ENCODE data around the gene UQCR11.

Gene UQCR11

DNA sequence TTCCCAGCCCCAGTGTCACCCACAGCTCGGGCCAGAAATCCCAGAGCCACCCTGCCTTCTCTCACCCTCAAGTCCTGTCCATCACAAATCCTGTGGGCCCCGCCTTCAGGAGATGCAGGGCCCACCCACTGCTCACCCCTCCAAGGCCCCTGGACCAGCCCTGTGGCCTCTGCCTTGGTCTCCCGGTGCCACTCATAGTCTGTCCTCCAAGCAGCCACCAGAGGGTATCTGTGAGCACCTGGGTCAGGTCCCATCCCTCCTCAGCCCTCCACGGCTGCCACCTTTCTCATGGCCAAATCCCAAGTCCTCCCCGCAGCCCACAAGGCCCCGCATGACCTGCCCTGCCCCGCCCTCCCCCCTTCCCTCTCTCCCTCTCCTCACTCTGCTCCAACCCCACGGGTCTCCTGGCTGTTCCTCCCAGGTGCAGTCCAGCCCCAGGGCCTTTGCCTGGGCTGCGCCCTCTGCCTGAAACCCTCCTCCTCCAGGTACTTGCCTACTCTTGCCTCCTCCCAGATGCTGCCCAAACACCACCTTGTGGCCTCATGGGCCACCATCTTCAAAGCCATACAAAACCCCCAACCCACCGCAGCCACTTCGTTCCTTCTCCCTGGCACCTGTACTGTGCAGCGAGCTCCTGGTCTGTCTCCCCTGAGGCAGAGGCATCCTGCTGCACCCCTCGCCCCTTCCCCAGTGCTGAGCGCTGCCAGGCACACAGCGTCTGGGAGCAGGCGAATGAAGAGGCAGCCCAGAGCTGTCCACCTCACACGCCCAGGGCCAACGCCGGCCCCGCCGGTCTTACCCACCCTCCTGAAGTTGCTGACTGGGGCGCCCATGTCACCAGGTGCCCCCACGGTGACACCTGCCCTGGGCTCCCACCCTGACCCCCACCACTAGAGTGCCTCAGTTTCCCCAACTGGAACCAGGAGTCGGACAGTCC is 13.2 kb upstream of the UQCR11 start:
- DNase-seq (ENCODE audit: low read depth, low spot score) = no peak
- no peak overlapping the region for H3K27ac ChIP-seq

DNA sequence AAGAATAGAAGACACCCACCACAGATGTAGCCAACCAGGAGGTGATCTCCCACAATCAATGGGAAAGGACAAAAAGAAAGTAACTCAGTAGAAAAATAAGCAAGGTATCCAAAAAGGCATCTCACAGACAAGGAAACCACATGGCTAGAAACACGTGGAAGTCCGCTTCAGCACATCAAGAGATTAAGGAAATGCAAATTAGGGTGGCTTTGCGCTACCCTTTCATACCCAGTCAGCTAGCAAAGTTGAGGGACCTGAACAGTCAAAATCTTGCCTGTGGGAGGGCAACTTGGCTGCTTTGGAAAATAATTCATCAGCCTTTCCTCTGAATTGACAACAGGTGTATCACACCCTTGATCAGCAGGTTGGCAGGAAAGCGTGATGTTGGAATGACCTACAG is 11.6 kb upstream of the UQCR11 start:
- no peak overlapping the region for H3K27ac ChIP-seq
- no peak for DNase-seq (ENCODE audit: low read depth, low spot score)

DNA sequence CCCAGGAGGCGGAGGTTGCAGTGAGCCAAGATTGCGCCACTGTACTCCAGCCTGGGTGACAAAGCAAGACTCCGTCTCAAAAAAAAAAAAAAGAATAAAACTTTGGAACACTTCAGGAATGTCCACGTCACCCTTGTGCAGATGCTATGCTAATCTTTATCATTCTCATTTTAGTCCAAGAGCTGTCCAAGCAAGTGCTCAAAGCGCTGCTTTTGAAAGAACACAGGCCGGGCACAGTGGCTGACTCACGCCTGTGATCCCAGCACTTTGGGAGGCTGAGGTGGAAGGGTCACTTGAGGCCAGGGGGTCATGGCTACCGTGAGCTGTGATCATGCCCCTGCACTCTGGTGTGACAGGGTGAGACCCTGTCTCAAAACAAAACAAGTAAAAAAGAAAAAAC is 11.1 kb upstream of the UQCR11 start:
- DNase-seq (ENCODE audit: low read depth, low spot score) = no peak
- H3K27ac ChIP-seq = no peak overlapping the region

DNA sequence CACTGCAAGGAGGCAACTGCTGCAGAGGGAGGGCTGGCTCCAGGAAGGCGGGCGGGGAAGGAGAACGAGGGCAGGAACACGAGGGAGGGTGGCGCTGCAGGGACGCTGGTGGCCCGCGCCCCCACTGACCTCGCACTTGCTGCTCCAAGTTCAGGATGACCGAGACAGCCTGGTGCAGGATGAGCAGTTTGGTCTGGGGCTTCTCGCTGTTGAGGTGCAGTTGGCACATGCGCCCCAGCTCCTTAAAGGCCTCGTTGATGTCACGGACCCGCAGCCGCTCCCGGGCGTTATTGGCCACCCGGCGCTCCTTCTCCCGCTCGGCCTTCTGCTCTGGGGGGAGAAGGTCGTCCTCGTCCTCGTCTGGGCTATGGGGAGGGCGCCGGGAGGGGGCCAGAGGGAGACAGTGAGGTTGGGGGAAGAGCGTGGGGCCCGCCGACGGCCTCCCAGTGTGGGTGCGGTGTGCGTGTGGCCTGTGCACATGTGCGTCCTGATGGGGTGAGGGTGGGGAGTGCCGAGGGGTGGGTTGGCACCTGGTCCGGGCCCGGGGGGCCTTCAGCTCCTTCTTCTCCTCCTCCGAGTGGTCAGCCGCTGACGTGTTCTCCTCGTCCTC is 10.0 kb upstream of the UQCR11 start:
- no peak overlapping the region for H3K27ac ChIP-seq
- DNase-seq (ENCODE audit: low read depth, low spot score) = no peak

DNA sequence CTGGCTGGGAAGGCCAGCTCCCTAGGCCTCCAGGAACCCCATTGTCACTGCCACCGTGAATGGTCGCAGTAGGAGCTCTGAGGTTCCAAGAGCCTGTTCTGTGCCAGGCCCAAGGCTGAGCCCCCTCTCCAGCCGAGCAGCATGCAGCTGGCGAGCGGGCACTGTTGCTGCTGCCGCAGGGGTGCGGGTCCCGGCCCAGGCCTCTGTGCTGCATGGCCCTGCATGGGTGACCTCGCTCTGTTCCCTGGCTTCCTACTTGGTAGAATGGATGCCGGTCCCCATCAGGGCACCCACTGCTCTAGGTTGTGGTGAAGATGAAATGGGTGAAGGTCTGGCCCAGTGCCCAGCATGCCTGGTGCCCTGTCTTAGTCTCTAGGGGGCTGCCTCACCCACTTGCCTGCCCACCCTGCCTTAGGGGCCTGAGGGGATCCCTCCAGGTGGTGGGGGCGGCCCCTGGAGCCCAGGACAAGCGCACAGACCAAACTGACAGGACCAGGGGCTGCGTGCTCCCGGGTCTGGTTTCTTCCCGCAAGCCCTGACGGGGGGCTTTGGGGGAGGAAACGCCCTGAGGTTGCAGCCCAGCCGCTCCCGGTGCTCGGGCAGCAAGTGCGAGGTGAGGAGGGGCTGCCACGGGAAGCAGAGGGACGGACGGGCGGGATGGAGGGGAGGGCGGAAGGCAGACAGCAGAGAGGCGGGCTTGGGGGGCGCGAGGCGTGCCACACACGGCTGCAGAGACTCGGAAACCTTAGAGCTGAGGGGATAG is 8.7 kb upstream of the UQCR11 start:
- no peak overlapping the region for H3K27ac ChIP-seq
- no peak for DNase-seq (ENCODE audit: low read depth, low spot score)

DNA sequence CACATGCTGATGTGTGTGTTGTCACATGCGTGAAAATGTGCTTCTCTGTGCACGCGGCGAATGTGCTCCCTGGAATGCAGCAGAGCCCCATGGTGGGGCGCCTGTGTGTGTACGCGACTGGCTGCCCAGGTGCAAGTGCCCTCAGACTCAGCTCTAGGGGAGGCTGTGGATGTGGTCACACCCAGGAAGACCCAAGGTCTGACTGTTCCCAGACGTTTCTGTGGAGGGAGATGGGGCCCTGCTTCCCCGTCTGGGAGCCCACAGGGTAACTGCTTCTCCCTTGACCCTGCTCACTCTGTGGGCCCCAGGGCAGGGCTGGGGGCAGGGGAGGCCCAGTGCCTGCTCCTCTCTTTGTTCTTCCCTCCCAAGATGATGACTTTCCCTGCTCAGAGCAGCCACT is 7.9 kb upstream of the UQCR11 start:
- DNase-seq (ENCODE audit: low read depth, low spot score) = no peak
- H3K27ac ChIP-seq = no peak overlapping the region

DNA sequence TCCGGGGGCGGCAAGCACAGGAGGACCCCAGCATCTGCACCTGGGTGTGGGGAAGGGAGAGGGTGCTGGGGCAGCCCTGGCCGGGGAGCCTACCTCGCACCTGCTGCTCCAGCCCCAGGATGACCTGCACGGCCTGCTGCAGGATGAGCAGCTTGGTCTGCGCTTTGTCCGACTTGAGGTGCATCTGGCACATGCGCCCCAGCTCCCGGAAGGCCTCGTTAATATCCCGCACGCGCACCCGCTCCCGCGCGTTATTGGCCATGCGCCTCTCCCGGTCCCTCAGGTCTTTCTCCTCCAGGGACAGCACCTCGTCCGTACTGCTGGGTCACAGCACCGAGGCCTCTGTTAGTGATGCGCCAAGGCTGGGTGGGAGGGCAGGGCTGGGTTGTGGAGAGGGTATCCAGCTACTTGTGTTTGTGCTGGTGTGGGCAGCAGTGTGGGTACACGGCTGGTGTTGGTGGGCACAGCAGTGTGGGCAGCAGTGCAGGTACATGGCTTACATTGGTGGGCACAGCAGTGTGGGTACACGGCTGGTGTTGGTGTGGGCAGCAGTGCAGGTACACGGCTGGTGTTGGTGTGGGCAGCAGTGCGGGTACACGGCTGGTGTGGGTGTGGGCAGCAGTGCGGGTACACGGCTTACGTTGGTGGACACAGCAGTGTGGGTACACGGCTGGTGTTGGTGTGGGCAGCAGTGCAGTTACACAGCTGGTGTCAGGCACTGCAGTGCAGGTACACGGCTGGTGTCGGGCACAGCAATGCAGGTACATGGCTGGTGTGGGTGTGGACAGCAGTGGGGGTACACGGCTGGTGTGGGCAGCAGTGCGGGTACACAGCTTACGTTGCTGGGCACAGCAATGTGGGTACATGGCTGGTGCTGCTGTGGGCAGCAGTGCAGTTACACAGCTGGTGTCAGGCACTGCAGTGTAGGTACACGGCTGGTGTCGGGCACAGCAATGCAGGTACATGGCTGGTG is 7.1 kb upstream of the UQCR11 start:
- H3K27ac ChIP-seq = no peak overlapping the region

DNA sequence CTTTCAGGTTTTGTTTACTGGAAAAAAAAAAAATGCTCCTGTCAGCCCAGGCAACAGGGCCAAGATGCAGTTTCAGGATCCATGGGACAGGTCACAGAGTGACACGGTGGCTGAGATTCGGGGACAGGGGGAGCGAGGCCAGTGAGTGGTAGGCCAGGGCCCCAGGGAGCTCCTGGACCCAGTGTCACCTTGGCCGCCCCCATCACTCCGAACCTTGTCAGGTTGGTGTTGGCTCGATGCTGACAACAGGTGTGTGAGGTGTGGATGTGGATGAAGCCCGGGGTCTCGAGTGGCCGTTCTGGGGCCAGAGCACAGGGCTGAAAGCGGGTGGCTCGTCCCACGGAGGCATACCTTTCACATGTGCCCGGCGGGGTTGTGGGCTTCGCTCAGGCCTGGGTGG is 6.1 kb upstream of the UQCR11 start:
- H3K27ac ChIP-seq = no peak overlapping the region
- no peak for DNase-seq (ENCODE audit: low read depth, low spot score)

More for the DNA sequence above, 7.1 kb upstream of the UQCR11 start:
- no peak for DNase-seq (ENCODE audit: low read depth, low spot score)

DNA sequence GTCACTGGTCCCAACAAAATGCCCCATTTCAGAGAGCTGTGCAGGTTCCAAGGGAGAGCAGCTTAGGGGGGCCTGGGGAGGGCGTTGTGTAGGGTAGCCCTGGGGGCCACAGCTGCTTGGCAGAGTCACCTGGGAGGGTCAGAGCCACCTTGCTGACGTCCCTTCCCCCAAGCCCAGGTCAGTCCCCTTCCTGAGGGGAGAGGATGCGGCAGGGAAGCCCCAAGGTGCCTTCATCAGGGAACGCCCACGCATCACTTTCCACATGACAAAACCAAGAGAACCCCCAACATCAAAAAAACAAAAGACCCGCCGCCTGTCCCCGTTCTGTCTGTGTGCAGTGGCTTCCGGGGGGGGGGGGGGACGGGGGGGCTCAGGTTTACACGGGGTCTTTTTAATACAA is 5.3 kb upstream of the UQCR11 start:
- DNase-seq (ENCODE audit: low read depth, low spot score) = no peak
- no peak overlapping the region for H3K27ac ChIP-seq

DNA sequence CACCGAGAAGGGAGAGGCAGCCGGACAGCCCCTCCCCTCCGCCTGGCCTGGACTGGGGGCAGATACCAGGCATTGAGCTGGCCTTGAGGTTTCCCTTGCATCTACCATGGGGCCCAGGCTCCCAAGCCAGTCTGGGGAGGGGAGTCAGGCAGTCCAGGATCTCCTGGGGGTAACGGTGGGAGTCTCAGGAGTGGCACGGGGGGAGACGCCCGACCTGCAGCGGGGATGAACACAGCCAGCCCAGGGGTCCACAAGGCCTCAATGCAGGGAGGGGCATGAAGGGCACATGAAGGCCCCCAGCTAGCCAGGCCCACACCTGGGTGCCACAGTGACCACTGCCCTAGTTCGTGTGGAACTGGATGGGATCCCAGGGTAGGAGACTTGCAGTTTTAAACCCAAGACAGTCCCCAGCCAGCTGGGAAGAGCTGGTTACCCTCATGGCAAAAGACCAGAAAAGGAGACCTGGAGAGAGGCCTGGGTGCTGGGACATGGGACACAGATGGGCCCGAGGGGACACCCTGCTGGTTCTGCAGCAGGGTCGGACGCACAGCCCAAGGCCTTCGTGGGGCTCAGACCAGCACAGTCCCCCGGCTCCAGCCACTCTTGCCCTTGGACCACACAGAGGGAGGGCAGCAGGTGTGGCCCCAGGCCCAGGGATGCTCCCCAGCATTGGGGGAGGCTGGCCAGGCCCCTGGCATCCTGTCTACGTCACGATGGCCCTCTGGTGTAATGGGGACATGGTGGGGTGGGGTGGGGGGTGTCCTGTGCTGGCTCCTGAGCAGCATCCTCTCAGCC is 4.6 kb upstream of the UQCR11 start:
- no peak overlapping the region for H3K27ac ChIP-seq
- DNase-seq (ENCODE audit: low read depth, low spot score) = no peak

DNA sequence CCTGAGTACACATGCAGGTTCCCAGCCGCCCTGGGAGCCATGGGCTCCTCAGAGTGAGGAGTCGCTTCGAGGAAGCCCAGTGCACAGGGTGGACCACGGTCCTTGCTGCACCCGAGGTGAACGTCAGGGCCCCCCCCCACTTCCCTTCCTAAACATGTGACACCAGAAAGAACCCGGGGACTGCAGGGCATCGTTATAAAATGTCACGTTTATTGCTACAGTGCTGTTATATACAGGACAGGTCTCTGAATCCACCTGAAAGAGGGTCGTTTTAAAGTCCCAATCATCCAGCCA is 3.8 kb upstream of the UQCR11 start:
- DNase-seq (ENCODE audit: low read depth, low spot score) = no peak

DNA sequence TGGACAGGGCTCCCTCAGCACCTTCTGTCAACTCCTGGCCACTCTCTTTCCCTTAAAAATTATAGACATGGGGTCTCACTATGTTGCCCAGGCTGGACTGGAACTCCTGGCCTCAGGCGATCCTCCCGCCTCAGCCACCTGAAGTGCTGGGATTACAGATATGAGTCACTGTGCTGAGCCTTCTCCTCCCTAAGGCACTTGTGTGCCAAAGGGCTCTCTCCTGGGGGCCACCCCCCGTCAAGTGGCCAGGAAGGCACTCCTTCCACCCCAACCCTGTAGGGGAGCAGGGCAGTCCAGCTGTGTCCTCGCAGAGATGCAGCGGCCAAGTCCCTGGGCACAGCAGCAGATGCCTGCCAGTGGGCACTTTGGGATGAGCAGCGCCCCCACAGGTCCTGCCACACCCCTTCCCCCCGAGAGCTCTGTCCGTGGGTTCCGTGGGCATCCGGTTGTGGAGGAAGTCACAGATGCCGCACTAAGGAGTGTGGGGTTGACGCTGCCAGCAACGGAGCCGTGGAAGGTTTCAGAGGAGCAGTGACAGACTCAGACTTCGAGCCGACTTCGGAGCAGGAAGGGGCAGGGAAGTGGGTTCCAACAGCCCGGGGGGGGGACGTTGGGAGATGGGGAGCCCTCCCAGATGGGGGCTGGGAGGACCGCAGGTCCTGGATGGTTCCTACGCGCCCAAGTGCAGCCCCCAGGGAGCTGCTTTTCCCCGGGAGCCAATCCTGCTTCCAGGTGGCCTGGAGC is 3.3 kb upstream of the UQCR11 start:
- no peak for DNase-seq (ENCODE audit: low read depth, low spot score)
- H3K27ac ChIP-seq = no peak overlapping the region

More for the DNA sequence above, 3.8 kb upstream of the UQCR11 start:
- no peak overlapping the region for H3K27ac ChIP-seq

DNA sequence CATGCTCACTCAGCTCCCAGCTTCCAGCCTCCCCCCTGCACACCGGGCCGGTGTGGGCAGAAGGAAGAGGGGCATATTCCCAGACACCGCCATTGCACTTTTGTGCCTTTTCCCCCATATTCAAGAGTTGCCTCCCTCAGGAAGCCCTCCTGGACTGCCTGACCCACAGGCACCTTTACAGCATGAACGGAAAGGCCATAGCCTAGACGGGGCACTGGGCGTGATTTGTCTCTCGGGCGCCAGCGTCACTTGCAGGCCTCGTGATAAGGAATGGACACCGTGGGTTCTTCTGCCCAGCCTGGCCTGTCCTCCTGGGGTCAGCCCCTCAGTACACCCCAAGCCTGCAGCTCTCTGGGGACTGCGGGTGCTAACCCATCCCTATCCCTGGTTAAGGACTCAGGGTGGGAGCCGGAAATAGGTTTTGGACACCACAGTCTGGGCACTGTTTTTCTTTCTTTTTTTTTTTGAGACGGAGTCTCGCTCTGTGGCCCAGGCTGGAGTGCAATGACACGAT is 933 bp upstream of the UQCR11 start:
- no peak for DNase-seq (ENCODE audit: low read depth, low spot score)

DNA sequence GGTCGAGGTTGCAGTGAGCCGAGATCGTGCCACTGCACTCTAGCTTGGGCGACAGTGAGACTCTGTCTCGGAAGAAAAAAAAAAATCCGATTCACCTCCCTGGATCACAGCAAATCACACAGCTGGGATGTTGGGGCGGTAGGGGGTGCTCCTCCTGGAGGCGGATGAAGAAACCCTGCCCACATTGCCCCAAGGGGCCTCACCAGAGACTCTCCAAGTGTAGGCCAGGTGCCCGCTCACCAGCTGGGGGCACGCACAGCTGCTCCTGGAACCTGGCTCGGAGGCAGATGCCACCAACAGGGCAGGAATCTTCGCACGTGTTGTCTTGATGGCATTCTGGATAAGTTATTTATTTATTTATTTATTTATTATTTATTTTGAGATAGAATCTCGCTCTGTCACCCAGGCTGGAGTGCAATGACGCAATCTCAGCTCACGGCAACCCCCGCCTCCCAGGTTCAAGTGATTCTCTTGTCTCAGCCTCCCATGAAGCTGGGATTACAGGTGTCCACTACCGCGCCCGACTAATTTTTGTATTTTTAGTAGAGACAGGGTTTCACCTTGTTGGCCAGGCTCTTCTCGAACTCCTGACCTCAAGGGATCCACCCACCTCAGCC is 3.1 kb downstream of the UQCR11 start:
- DNase-seq (ENCODE audit: low read depth, low spot score) = no peak
- H3K27ac ChIP-seq = no peak overlapping the region

More for the DNA sequence above, 933 bp upstream of the UQCR11 start:
- H3K27ac ChIP-seq = peak overlapping the region; percentile 74

DNA sequence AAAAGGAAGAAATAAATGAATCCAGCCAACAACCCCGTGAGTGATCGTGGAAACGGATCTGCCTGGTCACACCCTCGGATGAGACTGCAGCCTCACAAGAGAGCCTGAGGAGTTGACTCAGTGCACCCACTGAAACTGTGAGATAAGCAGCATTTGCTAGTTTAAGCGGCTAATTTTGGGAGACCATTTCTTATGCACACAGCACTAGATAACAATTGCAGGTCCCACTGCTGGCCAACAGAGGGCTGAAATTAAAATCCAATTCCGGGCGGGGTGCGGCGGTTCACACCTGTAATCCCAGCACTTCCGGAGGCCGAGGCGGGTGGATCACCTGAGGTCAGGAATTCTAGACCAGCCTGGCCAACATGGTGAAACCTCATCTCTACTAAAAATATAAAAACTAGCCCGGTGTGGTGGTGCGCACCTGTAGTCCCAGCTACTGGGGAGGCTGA is 3.6 kb downstream of the UQCR11 start:
- H3K27ac ChIP-seq = no peak overlapping the region
- no peak for DNase-seq (ENCODE audit: low read depth, low spot score)

DNA sequence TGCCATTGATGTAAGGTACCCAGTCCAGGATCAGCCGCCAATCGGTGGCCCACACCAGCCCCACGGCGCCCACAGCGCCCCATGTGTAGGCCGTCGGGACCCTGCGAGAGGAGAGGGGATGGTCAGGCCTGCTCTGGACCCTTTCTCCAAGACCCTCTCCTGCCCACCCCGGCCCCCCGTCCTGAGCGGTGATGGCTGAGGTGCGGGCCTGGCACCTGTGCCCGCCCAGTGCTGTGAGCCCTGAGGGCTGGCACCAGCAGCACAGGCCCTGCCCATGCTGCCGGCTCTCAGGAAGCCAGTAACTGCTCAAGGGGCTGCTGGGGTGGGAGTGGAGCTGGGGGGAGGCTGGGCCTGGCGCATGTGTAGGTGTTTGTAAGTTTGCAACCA is 5.8 kb downstream of the UQCR11 start:
- no peak for DNase-seq (ENCODE audit: low read depth, low spot score)
- H3K27ac ChIP-seq = no peak overlapping the region

DNA sequence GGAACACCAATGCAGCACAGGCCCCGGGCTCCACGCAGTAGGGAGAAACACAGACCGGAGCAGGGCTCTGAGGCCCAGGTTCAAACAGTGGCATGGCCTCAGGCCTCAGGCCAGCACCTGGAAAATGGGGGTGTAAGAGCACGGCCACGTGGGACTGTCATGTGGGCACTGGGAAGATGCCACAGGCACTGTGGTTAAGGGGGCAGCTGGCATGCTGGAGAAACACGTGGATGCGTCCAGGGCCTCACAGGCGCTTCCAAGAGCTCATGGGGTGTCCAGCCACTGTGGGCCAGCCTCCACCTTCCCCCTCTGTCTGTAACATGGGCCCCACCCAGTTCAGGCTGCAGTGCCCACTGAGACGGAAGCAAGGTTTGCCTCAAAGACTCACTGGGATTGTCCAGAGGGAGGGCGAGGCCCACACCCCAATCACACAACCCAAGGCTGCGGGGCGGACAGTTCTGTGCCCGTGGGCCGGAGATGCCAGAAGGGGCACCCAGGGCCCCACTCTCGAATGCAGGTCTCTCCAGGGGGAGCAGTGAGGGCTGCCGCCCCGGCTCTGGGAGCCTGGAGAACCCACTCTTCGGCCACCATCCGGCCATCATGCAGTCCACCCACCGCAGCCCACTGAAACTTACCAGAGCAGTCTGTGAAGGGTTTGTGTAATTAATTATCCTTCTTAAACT is 6.3 kb downstream of the UQCR11 start:
- no peak for DNase-seq (ENCODE audit: low read depth, low spot score)

DNA sequence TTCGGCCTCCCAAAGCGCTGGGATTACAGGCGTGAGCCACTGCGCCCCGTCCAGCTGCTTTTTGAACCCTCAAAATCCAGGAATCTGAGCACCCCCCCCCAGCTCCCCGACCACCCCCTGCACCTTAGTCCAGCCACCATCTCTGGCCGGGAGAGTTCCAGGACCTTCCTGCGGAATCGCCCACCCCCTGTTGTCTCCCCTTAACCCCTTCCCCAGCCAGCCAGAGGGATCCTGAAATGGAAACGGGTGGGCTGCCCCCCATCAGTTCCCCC is 11.8 kb downstream of the UQCR11 start:
- DNase-seq (ENCODE audit: low read depth, low spot score) = no peak
- H3K27ac ChIP-seq = no peak overlapping the region

More for the DNA sequence above, 6.3 kb downstream of the UQCR11 start:
- no peak overlapping the region for H3K27ac ChIP-seq
